ENCODE data around the gene CDX4. TPM values are rescaled to one million over a fixed set of nuclear protein-coding genes. Genes with fewer than 3 reads are reported as not detected.

CDX4 gene
- polyA plus RNA-seq, 1 of the 3 experiments (the other 2 are of a cell fraction) = not detected

- DNase-seq = no peak
- Histone ChIP-seq H3F3A (replicated peaks; ENCODE audit: insufficient read depth) (no peaks in the 10 kb centered on the region), H3K4me3 (ENCODE audit: low read depth in 2 of 2, low read length in 1 of 2) (no peak overlapping the region), H3K9ac (no peak overlapping the region), H3K36me3 (replicated peaks in 1 of 2; ENCODE audit: control insufficient read depth in 1 of 2, insufficient read depth in 2 of 2, low read length in 1 of 2) (no peaks in the 10 kb centered on the region), H3K27ac (ENCODE audit: low read depth in 2 of 2, low read length in 1 of 2) (no peak overlapping the region), H3K27me3 (ENCODE audit: insufficient read depth) (no peaks in the 10 kb centered on the region), H3K4me1 (ENCODE audit: control insufficient read depth in 1 of 2, insufficient read depth in 2 of 2, low read depth in 1 of 2, low read length in 1 of 2) (no peaks in the 10 kb centered on the region), H3K4me2 (no peak overlapping the region), H3K9me2 (no peaks in the 10 kb centered on the region), H2AFZ (ENCODE audit: low read depth) (no peak overlapping the region), H3K9me3 (no peaks in the 10 kb centered on the region), H4K20me1 (ENCODE audit: insufficient read depth) (no peaks in the 10 kb centered on the region), H3K79me2 (ENCODE audit: insufficient read depth) (no peaks in the 10 kb centered on the region)
- POLR2A ChIA-PET = no interaction called here
- no peak for TF ChIP-seq EZH2phosphoT487 (IDR thresholded peaks at IDR 0.05; ENCODE audit: borderline replicate concordance, low read depth)
- TF ChIP-seq RCOR1 (IDR thresholded peaks at IDR 0.05; ENCODE audit: low read length) = no peak
- TF ChIP-seq YY1 (IDR thresholded peaks at IDR 0.05; ENCODE audit: low read depth) = no peak
- TF ChIP-seq JUND (IDR thresholded peaks at IDR 0.05) = no peak
- TF ChIP-seq TEAD4 (IDR thresholded peaks at IDR 0.05; ENCODE audit: borderline replicate concordance, insufficient read depth) = no peak
- TF ChIP-seq POLR2AphosphoS5 (IDR thresholded peaks at IDR 0.05; ENCODE audit: low read depth, low read length) = no peak
- TF ChIP-seq CHD2 (IDR thresholded peaks at IDR 0.05; ENCODE audit: low read length, partially characterized antibody) = no peak
- TF ChIP-seq FOXM1 (IDR thresholded peaks at IDR 0.05; ENCODE audit: low read depth) = no peak
- CTCF ChIA-PET = no interaction called here
Measured at GRCh38 chrX:73468376-73468775, 21.5 kb downstream of the CDX4 start.

GRCh38 chrX:73478961-73479360 is 32.1 kb downstream of the CDX4 start:
- Histone ChIP-seq H3F3A (replicated peaks; ENCODE audit: insufficient read depth) (no peaks in the 10 kb centered on the region), H3K79me2 (ENCODE audit: insufficient read depth) (no peaks in the 10 kb centered on the region), H3K9ac (no peak overlapping the region), H3K4me3 (ENCODE audit: low read depth in 2 of 2, low read length in 1 of 2) (no peak overlapping the region), H3K4me2 (no peak overlapping the region), H3K9me2 (no peaks in the 10 kb centered on the region), H3K4me1 (ENCODE audit: control insufficient read depth in 1 of 2, insufficient read depth in 2 of 2, low read depth in 1 of 2, low read length in 1 of 2) (no peaks in the 10 kb centered on the region), H4K20me1 (ENCODE audit: insufficient read depth) (no peaks in the 10 kb centered on the region), H3K27me3 (ENCODE audit: insufficient read depth) (no peaks in the 10 kb centered on the region), H3K36me3 (replicated peaks in 1 of 2; ENCODE audit: control insufficient read depth in 1 of 2, insufficient read depth in 2 of 2, low read length in 1 of 2) (no peaks in the 10 kb centered on the region), H2AFZ (ENCODE audit: low read depth) (no peak overlapping the region), H3K27ac (ENCODE audit: low read depth in 2 of 2, low read length in 1 of 2) (no peak overlapping the region), H3K9me3 (no peaks in the 10 kb centered on the region)
- TF ChIP-seq IRF3 (IDR thresholded peaks at IDR 0.05; ENCODE audit: low read depth, low read length) (no peak), RAD21 (IDR thresholded peaks at IDR 0.05; ENCODE audit: low read length) (no peak), SMC3 (IDR thresholded peaks at IDR 0.05; ENCODE audit: low read depth, low read length) (no peak), NFIC (IDR thresholded peaks at IDR 0.05; ENCODE audit: borderline replicate concordance) (no peak), RFX5 (IDR thresholded peaks at IDR 0.05; ENCODE audit: low read length) (no peak), GATA2 (CRISPR knock-in tag; IDR thresholded peaks at IDR 0.05) (no peak), USF2 (IDR thresholded peaks at IDR 0.05; ENCODE audit: borderline replicate concordance, low read depth, low read length) (no peak), FOSL2 (IDR thresholded peaks at IDR 0.05; ENCODE audit: borderline replicate concordance, low read depth) (no peak), MXI1 (IDR thresholded peaks at IDR 0.05; ENCODE audit: low read depth, low read length) (no peak), RCOR1 (IDR thresholded peaks at IDR 0.05; ENCODE audit: low read length) (no peak), TEAD4 (IDR thresholded peaks at IDR 0.05; ENCODE audit: borderline replicate concordance, insufficient read depth) (no peak), POLR2AphosphoS5 (IDR thresholded peaks at IDR 0.05; ENCODE audit: low read depth, low read length) (no peak), RXRA (IDR thresholded peaks at IDR 0.05; ENCODE audit: borderline replicate concordance, low read depth) (no peak)
- ChIA-PET CTCF (no interaction called here), POLR2A (no interaction called here)
- 6% methylated on average over 4 of the region's 4 CpGs for WGBS (ENCODE audit: low lambda C conversion rate)
- no peak for DNase-seq

Measured in SK-N-SH (cell line).